ENCODE results near the gene PIP5K1B. TPM values are rescaled to one million over a fixed set of nuclear protein-coding genes. Genes with fewer than 3 reads are reported as not detected.

The PIP5K1B gene
- total RNA-seq, 1 experiment from 2014 or later = 0.20 TPM

GRCh38 chr9:68747043-68747533 lies 42.0 kb downstream of the PIP5K1B start:
- DNase-seq (ENCODE audit: low read depth, low spot score) (no peak), ATAC-seq (no peak)
- H3K36me3 ChIP-seq (ENCODE audit: control insufficient read depth in 1 of 2, insufficient read depth in 2 of 2, low read length in 2 of 2) = no peaks in the 10 kb centered on the region
- H3K9me2 ChIP-seq (ENCODE audit: insufficient read depth) = no peaks in the 10 kb centered on the region
- TF ChIP-seq JUND (IDR thresholded peaks at IDR 0.05) (no peak), CBX3 (IDR thresholded peaks at IDR 0.05; ENCODE audit: low read depth) (no peak), SIN3A (IDR thresholded peaks at IDR 0.05; ENCODE audit: low read depth) (no peak), ELF1 (IDR thresholded peaks at IDR 0.05; ENCODE audit: borderline replicate concordance, low read depth) (no peak), SP1 (IDR thresholded peaks at IDR 0.05; ENCODE audit: low read depth) (no peak), CTCF (IDR thresholded peaks at IDR 0.05 in 2 of 3, conservative IDR thresholded peaks at IDR 0.05 in 1 of 3; ENCODE audit: borderline replicate concordance in 1 of 3, insufficient read depth in 1 of 3, low read depth in 2 of 3, low read length in 2 of 3) (no peak), ATF3 (IDR thresholded peaks at IDR 0.05) (no peak)
- TF ChIP-seq, protein P1, sequence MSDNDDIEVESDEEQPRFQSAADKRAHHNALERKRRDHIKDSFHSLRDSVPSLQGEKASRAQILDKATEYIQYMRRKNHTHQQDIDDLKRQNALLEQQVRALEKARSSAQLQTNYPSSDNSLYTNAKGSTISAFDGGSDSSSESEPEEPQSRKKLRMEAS (IDR thresholded peaks at IDR 0.05) = no peak
- no peaks in the 10 kb centered on the region for H3K9me3 ChIP-seq (ENCODE audit: control insufficient read depth in 1 of 2, insufficient read depth in 1 of 2, low read depth in 1 of 2, low read length in 2 of 2)
- H3K4me3 ChIP-seq (replicated peaks in 1 of 2; ENCODE audit: low read depth in 1 of 2, low read length in 2 of 2) = no peak overlapping the region
- ChIA-PET RAD21 (ENCODE audit: low non-redundant PET in 1 of 2, low total read pairs in 2 of 2, uncharacterized antibody in 2 of 2, unreplicated experiment in 2 of 2) (no interaction called here), POLR2A (no interaction called here), CTCF (no interaction called here)
- peaks cover 8% of the 10 kb centered on the region; the same call in 1 of the 2 replicates for H3K27me3 ChIP-seq (ENCODE audit: insufficient read depth, low read length)
- no peak overlapping the region for H3K9ac ChIP-seq (ENCODE audit: low read length)
- H3K4me1 ChIP-seq (ENCODE audit: control insufficient read depth in 1 of 2, insufficient read depth in 2 of 2, low read length in 2 of 2) = no peaks in the 10 kb centered on the region
- intact Hi-C loops (cut with micrococcal nuclease) = no loop called here
- H3K79me2 ChIP-seq (ENCODE audit: insufficient read depth, low read length) = no peaks in the 10 kb centered on the region
- H3K27ac ChIP-seq (ENCODE audit: low read depth, low read length) = no peak overlapping the region
- BruUV-seq (replicated peaks) = no TSS peak
- H4K20me1 ChIP-seq (ENCODE audit: insufficient read depth) = no peaks in the 10 kb centered on the region
- no peak overlapping the region for H3K4me2 ChIP-seq (ENCODE audit: low read length)
- H2AFZ ChIP-seq (ENCODE audit: low read depth, low read length, poor library complexity, severe bottlenecking) = no peak overlapping the region

- TF ChIP-seq CBX3 (IDR thresholded peaks at IDR 0.05; ENCODE audit: low read depth) (no peak), EGR1 (IDR thresholded peaks at IDR 0.05; ENCODE audit: low read depth) (no peak), CEBPB (IDR thresholded peaks at IDR 0.05; ENCODE audit: low read depth) (no peak), ELF1 (IDR thresholded peaks at IDR 0.05; ENCODE audit: borderline replicate concordance, low read depth) (no peak), ZBTB33 (IDR thresholded peaks at IDR 0.05; ENCODE audit: extremely low read depth, insufficient replicate concordance, low read length) (no peak), RAD21 (IDR thresholded peaks at IDR 0.05; ENCODE audit: low read depth) (no peak), YY1 (IDR thresholded peaks at IDR 0.05; ENCODE audit: extremely low read depth, insufficient replicate concordance, low read depth, low read length) (no peak), SRF (IDR thresholded peaks at IDR 0.05; ENCODE audit: low read depth) (no peak), ZNF274 (IDR thresholded peaks at IDR 0.05; ENCODE audit: low read depth, low read length) (no peak), TCF7L2 (IDR thresholded peaks at IDR 0.05; ENCODE audit: borderline replicate concordance, extremely low read depth, insufficient read depth, insufficient read length) (no peak)
- TF ChIP-seq, protein P1 (IDR thresholded peaks at IDR 0.05) = no peak
- H3K9me2 ChIP-seq (ENCODE audit: insufficient read depth) = no peaks in the 10 kb centered on the region
- H2AFZ ChIP-seq (ENCODE audit: low read depth, low read length, poor library complexity, severe bottlenecking) = no peak overlapping the region
- H3K4me1 ChIP-seq (ENCODE audit: control insufficient read depth in 1 of 2, insufficient read depth in 2 of 2, low read length in 2 of 2) = no peaks in the 10 kb centered on the region
- H3K4me2 ChIP-seq (ENCODE audit: low read length) = no peak overlapping the region
- H3K9ac ChIP-seq (ENCODE audit: low read length) = no peak overlapping the region
- no peaks in the 10 kb centered on the region for H3K9me3 ChIP-seq (ENCODE audit: control insufficient read depth in 1 of 2, insufficient read depth in 1 of 2, low read depth in 1 of 2, low read length in 2 of 2)
- no peaks in the 10 kb centered on the region for H3K79me2 ChIP-seq (ENCODE audit: insufficient read depth, low read length)
- RAD21 ChIA-PET (ENCODE audit: low non-redundant PET in 1 of 2, low total read pairs in 2 of 2, uncharacterized antibody in 2 of 2, unreplicated experiment in 2 of 2) = no interaction called here
- ATAC-seq (no peak), DNase-seq (ENCODE audit: low read depth, low spot score) (no peak)
- H3K36me3 ChIP-seq (ENCODE audit: control insufficient read depth in 1 of 2, insufficient read depth in 2 of 2, low read length in 2 of 2) = no peaks in the 10 kb centered on the region
- H3K4me3 ChIP-seq (replicated peaks in 1 of 2; ENCODE audit: low read depth in 1 of 2, low read length in 2 of 2) = no peak overlapping the region
- CTCF ChIA-PET = no interaction called here
- POLR2A ChIA-PET = interaction anchor here (1.1 kb wide), 1 partner anchor 31 kb away, joined by 3 read pairs; a partner anchor contains a TSS
- no TSS peak for BruUV-seq (replicated peaks)
- H3K27me3 ChIP-seq (ENCODE audit: insufficient read depth, low read length) = peaks cover 18% of the 10 kb centered on the region; the same call in 1 of the 2 replicates
- H3K27ac ChIP-seq (ENCODE audit: low read depth, low read length) = no peak overlapping the region
- H4K20me1 ChIP-seq (ENCODE audit: insufficient read depth) = no peaks in the 10 kb centered on the region
- intact Hi-C loops (cut with micrococcal nuclease) = no loop called here
Measured at GRCh38 chr9:68749135-68749534, 44.1 kb downstream of the PIP5K1B start.

All from HCT116 (cell line).